K562 (cell line): ENCODE measurements around the gene RTP3. TPM values are rescaled to one million over a fixed set of nuclear protein-coding genes. Genes with fewer than 3 reads are reported as not detected.

Experiments used
- ATAC-seq: fragments of 200-7000 bp; cut with Tn5 transposase; 3 replicates; pipeline ENCODE4 v1.9.1; 2020; ENCODE audit warnings: moderate library complexity
- BruUV-seq: library from RNA; stranded (reverse); fragments of 400-500 nt; replicated peaks from 2 replicates; lab custom pipeline; 2021; lab: Mats Ljungman, UMichigan
- CTCF ChIA-PET: fragments of 300-600 bp; formaldehyde crosslinking; extraction: SDS; loops from one replicate; lab custom pipeline; 2021; ENCODE audit warnings: low intra/inter-chr PET ratio; lab: Yijun Ruan, JAX
- POLR2A ChIA-PET: fragments of 300-600, 350-650 bp; sonication (Branson Sonifier 250); formaldehyde crosslinking; extraction: SDS; loops from one replicate; lab custom pipeline; 2021; ENCODE audit warnings: antibody characterized with exemption, inconsistent platforms; lab: Yijun Ruan, JAX
- DNase-seq, 4 experiments: peaks; one replicate each; pipeline versions ENCODE4 v3.0.0 to v3.0.0-alpha.2; 2011 to 2018; ENCODE audit warnings: low spot score in 3 of 4, mixed read lengths in 3 of 4; ENCODE audit errors: extremely low read depth in 1 of 4
- FAIRE-seq: peaks from 2 replicates; lab custom pipeline; 2011; peaks lifted over from hg19 to GRCh38; lab: Jason Lieb, UNC
- H2AFZ ChIP-seq: 2 replicates; pipeline ENCODE4 v1.6.0; 2011; ENCODE audit warnings: low read depth, low read length, control low read depth, inconsistent platforms
- H3K27ac ChIP-seq: fragments of 200-600 bp; 3 replicates; pipeline ENCODE4 v1.8.0; 2011; ENCODE audit warnings: low read depth, mild to moderate bottlenecking, control low read depth, inconsistent platforms, low read length, moderate library complexity, mixed read lengths; ENCODE audit errors: extremely low read depth
- H3K27me3 ChIP-seq, 2 experiments: fragments of 300-600 bp in 1 of 2; 2 replicates in 1 of 2; 3 replicates in 1 of 2; pipeline versions ENCODE4 v1.6.0 to v1.8.0; 2011; ENCODE audit warnings: inconsistent platforms in 2 of 2, low read length in 2 of 2, mild to moderate bottlenecking in 1 of 2, mixed read lengths in 1 of 2, moderate library complexity in 1 of 2; ENCODE audit not compliant: control insufficient read depth in 2 of 2, insufficient read depth in 2 of 2
- H3K36me3 ChIP-seq: fragments of 300-600 bp; 3 replicates; pipeline ENCODE4 v1.8.0; 2011; ENCODE audit warnings: mild to moderate bottlenecking, low read length, inconsistent platforms; ENCODE audit not compliant: control insufficient read depth, insufficient read depth
- H3K4me1 ChIP-seq, 2 experiments: fragments of 200-600 bp in 1 of 2; replicated peaks in 1 of 2; 2 replicates in 1 of 2; 3 replicates in 1 of 2; pipeline versions ENCODE4 v1.5.1 to v1.8.0; 2011; ENCODE audit warnings: inconsistent platforms in 2 of 2, low read length in 2 of 2, mild to moderate bottlenecking in 1 of 2, mixed read lengths in 1 of 2, moderate library complexity in 1 of 2; ENCODE audit not compliant: control insufficient read depth in 2 of 2, insufficient read depth in 2 of 2
- H3K4me2 ChIP-seq: 2 replicates; pipeline ENCODE4 v1.6.1; 2011; ENCODE audit warnings: low read length, control low read depth, inconsistent platforms, mixed read lengths; ENCODE audit not compliant: insufficient read depth
- H3K4me3 ChIP-seq: fragments of 200-600 bp; sonication (generic), shearing (Covaris generic); 2 replicates; pipeline ENCODE4 v1.5.1; 2016; ENCODE audit warnings: control low read depth, inconsistent platforms
- H3K79me2 ChIP-seq: fragments of 200-600 bp; 3 replicates; pipeline ENCODE4 v1.8.0; 2011; ENCODE audit warnings: low read length, inconsistent platforms; ENCODE audit not compliant: control insufficient read depth, insufficient read depth
- H3K9ac ChIP-seq, 2 experiments: 2 replicates each; pipeline versions ENCODE4 v1.6.0 to v1.6.1; 2011; ENCODE audit warnings: low read depth in 2 of 2, low read length in 2 of 2, control low read depth in 1 of 2, inconsistent platforms in 1 of 2, mild to moderate bottlenecking in 1 of 2, mixed read lengths in 1 of 2; ENCODE audit not compliant: insufficient read depth in 1 of 2
- H3K9me1 ChIP-seq: one replicate; pipeline ENCODE4 v1.6.0; 2011; ENCODE audit warnings: inconsistent platforms, mild to moderate bottlenecking, low read length, moderate library complexity; ENCODE audit not compliant: control insufficient read depth, insufficient read depth
- H3K9me3 ChIP-seq: replicated peaks from 2 replicates; pipeline ENCODE4 v1.5.1; 2011; ENCODE audit warnings: low read depth, low read length, inconsistent platforms; ENCODE audit not compliant: control insufficient read depth, insufficient read depth
- H4K20me1 ChIP-seq: replicated peaks from 2 replicates; pipeline ENCODE4 v1.6.1; 2011; ENCODE audit warnings: low read length, inconsistent platforms, mixed read lengths; ENCODE audit not compliant: control insufficient read depth, insufficient read depth
- ASH1L ChIP-seq: fragments of 450-650 bp; IDR thresholded peaks from 2 replicates; pipeline ENCODE4 v1.6.1; 2018; ENCODE audit warnings: borderline replicate concordance, mild to moderate bottlenecking, low read depth; ENCODE audit not compliant: partially characterized antibody
- CEBPG ChIP-seq, 3 experiments: fragments of 200-800 bp in 1 of 3; sonication (Bioruptor generic) in 1 of 3; sonication (generic) in 1 of 3; formaldehyde crosslinking in 1 of 3; IDR thresholded peaks in 2 of 3; conservative IDR thresholded peaks in 1 of 3; 2 replicates each; pipeline versions ENCODE4 v1.6.1 to v1.8.0; 2016 to 2022; ENCODE audit warnings: missing compliant biosample characterization in 2 of 3, missing genetic modification characterization in 2 of 3, mild to moderate bottlenecking in 1 of 3, missing genetic modification reagents in 1 of 3
- EHMT2 ChIP-seq: fragments of 450-650 bp; IDR thresholded peaks from 2 replicates; pipeline ENCODE4 v1.6.1; 2018; ENCODE audit warnings: antibody characterized with exemption
- ELF2 ChIP-seq: fragments of 250-450 bp; sonication (Bioruptor Pico); IDR thresholded peaks from 2 replicates; pipeline ENCODE4 v1.5.0; 2021; ENCODE audit warnings: mild to moderate bottlenecking
- GATAD2B ChIP-seq: fragments of 450-650 bp; IDR thresholded peaks from 2 replicates; pipeline ENCODE4 v1.6.1; 2017; ENCODE audit warnings: mild to moderate bottlenecking, borderline replicate concordance
- HSF4 ChIP-seq: fragments of 250-450 bp; sonication (Bioruptor Pico); IDR thresholded peaks from 2 replicates; pipeline ENCODE4 v2.1.2; 2022; ENCODE audit warnings: mild to moderate bottlenecking, moderate library complexity, borderline replicate concordance
- KLF6 ChIP-seq: fragments of 250-450 bp; sonication (Bioruptor Pico); IDR thresholded peaks from 2 replicates; pipeline ENCODE4 v1.4.0; 2020; ENCODE audit warnings: mild to moderate bottlenecking, moderate library complexity, borderline replicate concordance
- MCM5 ChIP-seq: fragments of 450-650 bp; IDR thresholded peaks from 2 replicates; pipeline ENCODE4 v1.6.1; 2016; ENCODE audit warnings: low read depth
- PATZ1 ChIP-seq: fragments of 250-450 bp; sonication (Bioruptor Pico); IDR thresholded peaks from 2 replicates; pipeline ENCODE4 v1.5.0; 2020; ENCODE audit warnings: mild to moderate bottlenecking, borderline replicate concordance
- RCOR1 ChIP-seq, 2 experiments: IDR thresholded peaks; 2 replicates each; pipeline ENCODE4 v1.6.1; 2012; ENCODE audit warnings: low read depth in 2 of 2, low read length in 2 of 2, borderline replicate concordance in 1 of 2, improper control_type of control experiment in 1 of 2
- TCF3 ChIP-seq: sonication (generic); formaldehyde crosslinking; IDR thresholded peaks from 2 replicates; pipeline ENCODE4 v1.4.0; 2020; ENCODE audit warnings: mild to moderate bottlenecking, missing genetic modification reagents
- TRIM24 ChIP-seq, 2 experiments: fragments of 450-650 bp; IDR thresholded peaks; 2 replicates each; pipeline ENCODE4 v1.6.1; 2016
- ZKSCAN1 ChIP-seq: fragments of 150-350 bp; IDR thresholded peaks from 2 replicates; pipeline ENCODE4 v1.6.1; 2016; ENCODE audit warnings: low read depth, low read length
- ZNF644 ChIP-seq: fragments of 200-800 bp; sonication (Bioruptor generic); IDR thresholded peaks from 2 replicates; pipeline ENCODE4 v1.6.1; 2016; ENCODE audit warnings: low read depth, missing genetic modification characterization, missing compliant biosample characterization
- ZNF766 ChIP-seq: fragments of 200-800 bp; sonication (Bioruptor generic); conservative IDR thresholded peaks from 2 replicates; pipeline ENCODE4 v1.6.1; 2016; ENCODE audit warnings: missing genetic modification characterization, missing compliant biosample characterization
- ZNF77 ChIP-seq: fragments of 250-450 bp; sonication (Bioruptor Pico); IDR thresholded peaks from 2 replicates; pipeline ENCODE4 v1.5.0; 2020
- ZNF785 ChIP-seq: fragments of 250-450 bp; sonication (Bioruptor Pico); IDR thresholded peaks from 2 replicates; pipeline ENCODE4 v1.4.0; 2020; ENCODE audit warnings: mild to moderate bottlenecking
- WGBS: fragments of 100-300 bp; shearing (Covaris generic); methylation state at CpG from one replicate; pipeline ENCODE4 v1.1.6; 2016; ENCODE audit warnings: low coverage, mixed read lengths; ENCODE audit not compliant: insufficient coverage; ENCODE audit errors: missing lambda C conversion rate; 5-methylcytosine and 5-hydroxymethylcytosine counted together
- in situ Hi-C: fragments of 300-500 bp; cut with MboI; formaldehyde crosslinking; loops from 4 replicates; pipeline ENCODE4 v1.15.0; 2018; ENCODE audit warnings: inconsistent platforms, mixed read lengths
- intact Hi-C: fragments of 100-400 bp; cut with micrococcal nuclease; formaldehyde crosslinking; loops from 2 replicates; pipeline ENCODE4 v1.14.2; 2022
- polyA plus RNA-seq, 8 experiments: library from polyadenylated mRNA; depleted of rRNA in 4 of 8; stranded (reverse) in 5 of 8; unstranded in 3 of 8; fragments of >200 nt; fragmentation: Nextera tagmentation in 2 of 8; fragmentation: Illumina TruSeq in 1 of 8; extraction: Ambion mirVana in 2 of 8; extraction: Trizol in 1 of 8; gene quantifications; 2 replicates each; pipeline versions ENCODE4 v1.2.1 to v1.2.3, GENCODE V29; 2011 to 2014; ENCODE audit warnings: inconsistent platforms in 1 of 8, missing spikeins in 1 of 8
- total RNA-seq, 7 experiments: library from RNA; depleted of rRNA in 6 of 7; stranded (reverse); fragments of >200 nt in 6 of 7; fragmentation: Illumina TruSeq in 2 of 7; extraction: Trizol in 2 of 7; gene quantifications; 2 replicates each; pipeline versions ENCODE4 v1.2.1 to v1.2.3, GENCODE V29; 2011 to 2021; ENCODE audit warnings: low replicate concordance in 1 of 7

RTP3 gene
- total and polyA plus RNA-seq, 9 of the 15 experiments (the other 6 are each of a cell fraction or from before 2014, with no cell fraction given), result not detected

GRCh38 chr3:46498916-46499519 is 1.2 kb downstream of the RTP3 start (continued):
- 0 out of 4 replicates have a peak, but pooled peaks of 1 of the 2 experiments have one; percentile 13 for TF ChIP-seq RCOR1 (IDR thresholded peaks at IDR 0.05; ENCODE audit: borderline replicate concordance in 1 of 2, low read depth in 2 of 2, low read length in 2 of 2)

- H3K27me3 ChIP-seq, result no peaks in the 10 kb centered on the region; a peak in 1 of 5 replicates
- no peak for FAIRE-seq
- H3K9me3 ChIP-seq, result no peaks in the 10 kb centered on the region
- DNase-seq, result no peak
- H2AFZ ChIP-seq, result peak overlapping the region; percentile 82
- ChIA-PET POLR2A (interaction anchor here (0.7 to 2.4 kb wide), 5 partner anchors 10 to 248 kb away, joined by 3 to 8 read pairs (median 4); no protein-coding TSS in a partner anchor), CTCF (interaction anchor here (0.6 kb wide), 1 partner anchor 42 kb away, joined by 5 read pairs; no protein-coding TSS in a partner anchor)
- H3K9me1 ChIP-seq, result no peaks in the 10 kb centered on the region
- in situ Hi-C loops (no loop called here), intact Hi-C loops (no loop called here)
- no peak for ATAC-seq
- 32% methylated on average over 5 of the region's 5 CpGs for WGBS
- H3K79me2 ChIP-seq, result no peaks in the 10 kb centered on the region
- H4K20me1 ChIP-seq, result no peaks in the 10 kb centered on the region
- BruUV-seq, result no TSS peak
- no peak overlapping the region for H3K27ac ChIP-seq
- no peak overlapping the region for H3K4me3 ChIP-seq
- H3K4me1 ChIP-seq, result peaks cover 47 to 73% of the 10 kb centered on the region in 2 experiments; a peak in 4 of 5 replicates
- no peak overlapping the region for H3K4me2 ChIP-seq
- 0 out of 4 replicates have a peak overlapping the region, but pooled peaks of 1 of the 2 experiments have one; percentile 2 for H3K9ac ChIP-seq
- no peaks in the 10 kb centered on the region for H3K36me3 ChIP-seq
- no peak for TF ChIP-seq TRIM24 (IDR thresholded peaks at IDR 0.05)
- no peak for TF ChIP-seq ZKSCAN1
- no peak for TF ChIP-seq GATAD2B
- no peak for TF ChIP-seq ZNF77 (CRISPR knock-in tag)
- no peak for TF ChIP-seq ELF2 (CRISPR knock-in tag)
- TF ChIP-seq CEBPG (CRISPR knock-in tag; IDR thresholded peaks at IDR 0.05), result no peak
- TF ChIP-seq CEBPG (tag; conservative IDR thresholded peaks at IDR 0.05 in 1 of 2, IDR thresholded peaks at IDR 0.05 in 1 of 2), result peak; percentile 42 to 50; a peak in 1 of 4 replicates
- TF ChIP-seq ZNF785 (CRISPR knock-in tag), result no peak
- TF ChIP-seq EHMT2, result no peak
- peak; percentile 43; the same call in 1 of the 2 replicates for TF ChIP-seq ZNF766 (CRISPR knock-in tag)
- TF ChIP-seq KLF6 (CRISPR knock-in tag), result no peak
- no peak for TF ChIP-seq RCOR1 (IDR thresholded peaks at IDR 0.05; ENCODE audit: borderline replicate concordance in 1 of 2, low read depth in 2 of 2, low read length in 2 of 2)
- TF ChIP-seq TCF3 (CRISPR knock-in tag), result 0 out of 2 replicates have a peak, but pooled peaks have one; percentile 12
- TF ChIP-seq MCM5, result no peak
- no peak for TF ChIP-seq PATZ1
- TF ChIP-seq ASH1L, result no peak
- TF ChIP-seq ZNF644 (tag), result no peak
- TF ChIP-seq HSF4 (CRISPR knock-in tag), result no peak
These were observed 3.2 kb downstream of the RTP3 start for GRCh38 chr3:46500656-46501635.
